GM19238 (cell line): ENCODE data around the gene RMND1.
"Not testable (repeated sequence)": the region's sequence is repeated elsewhere in the genome, so short reads cannot be mapped to it uniquely, and the experiment has no call there.

ENCODE experiments used
- DNase-seq: peaks from one replicate; pipeline ENCODE4 v3.0.0; 2011; ENCODE audit warnings: low spot score; ENCODE audit not compliant: insufficient read length

RMND1 gene

DNA sequence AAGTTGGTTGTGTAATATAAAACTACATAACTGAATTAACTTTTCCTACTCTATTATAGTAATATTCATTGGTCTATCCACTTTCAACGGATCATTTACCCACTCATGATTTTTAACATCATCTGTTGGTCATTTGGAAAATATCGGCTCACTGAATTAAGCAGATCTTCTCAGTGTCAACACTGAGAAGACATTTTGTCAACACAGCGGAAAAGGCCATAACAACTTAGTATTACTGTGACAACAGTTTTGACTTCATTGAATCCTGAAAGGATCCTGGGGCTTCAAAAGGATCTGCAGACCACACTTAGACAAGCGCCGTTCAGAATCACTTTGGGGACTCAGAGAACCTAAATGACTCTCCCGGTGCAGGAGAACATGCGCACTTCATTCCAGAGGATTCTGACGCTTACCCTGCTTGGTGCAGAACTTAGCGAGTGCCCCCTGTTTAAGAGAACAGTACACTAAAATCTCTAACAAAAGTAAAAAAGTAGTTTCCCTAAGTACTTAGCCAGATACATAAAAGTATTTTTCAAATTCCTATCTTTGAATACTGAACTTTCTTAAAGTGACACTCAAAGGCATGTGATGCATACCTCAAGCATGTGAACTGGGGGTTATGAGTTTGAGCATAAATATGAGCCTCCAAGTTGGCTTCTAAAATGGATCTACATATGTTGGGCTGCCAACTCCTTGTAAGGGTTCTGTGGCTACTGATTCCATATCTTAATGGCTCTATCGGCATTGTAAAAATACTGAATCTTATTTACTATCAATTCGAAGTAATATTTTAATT lies 64.6 kb downstream of the RMND1 start:
- no peak for DNase-seq

DNA sequence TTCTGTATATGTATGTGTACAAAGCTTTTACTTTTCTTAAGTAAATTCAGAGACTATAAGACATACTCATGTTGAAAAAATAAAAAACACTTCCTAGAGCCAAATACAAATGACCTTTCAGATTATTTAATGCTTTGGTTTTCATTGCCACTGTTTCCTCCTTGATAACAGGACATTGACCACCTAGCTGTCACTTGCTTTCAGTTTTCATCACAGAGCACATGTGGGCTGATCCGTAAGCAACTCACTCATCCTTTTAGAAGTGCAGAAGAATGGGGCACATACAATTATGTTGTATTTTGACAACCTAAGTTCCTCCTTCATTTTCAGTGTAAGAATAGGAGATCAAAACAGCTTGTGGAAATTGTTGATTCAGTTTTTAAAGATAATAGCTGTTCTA lies 66.7 kb downstream of the RMND1 start:
- no peak for DNase-seq

DNA sequence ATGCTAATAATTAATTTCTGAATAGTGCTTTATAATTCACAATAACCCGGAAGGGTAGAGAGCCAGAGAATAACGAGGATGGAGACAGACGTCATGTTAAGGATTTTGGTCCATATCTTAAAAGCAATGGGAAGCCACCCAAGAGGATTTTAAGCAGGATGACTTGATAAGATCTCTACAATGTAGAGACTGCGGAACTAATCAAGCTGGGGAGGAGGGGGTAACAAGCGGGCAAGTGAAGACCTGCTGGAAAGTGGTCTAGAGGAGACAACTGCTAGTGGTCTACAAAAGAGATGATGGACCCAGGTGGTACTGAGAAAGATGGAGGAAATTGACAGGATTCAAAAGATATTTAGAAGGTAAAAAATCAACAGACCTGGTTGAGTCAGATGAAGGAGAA lies 67.8 kb downstream of the RMND1 start:
- DNase-seq = no peak

DNA sequence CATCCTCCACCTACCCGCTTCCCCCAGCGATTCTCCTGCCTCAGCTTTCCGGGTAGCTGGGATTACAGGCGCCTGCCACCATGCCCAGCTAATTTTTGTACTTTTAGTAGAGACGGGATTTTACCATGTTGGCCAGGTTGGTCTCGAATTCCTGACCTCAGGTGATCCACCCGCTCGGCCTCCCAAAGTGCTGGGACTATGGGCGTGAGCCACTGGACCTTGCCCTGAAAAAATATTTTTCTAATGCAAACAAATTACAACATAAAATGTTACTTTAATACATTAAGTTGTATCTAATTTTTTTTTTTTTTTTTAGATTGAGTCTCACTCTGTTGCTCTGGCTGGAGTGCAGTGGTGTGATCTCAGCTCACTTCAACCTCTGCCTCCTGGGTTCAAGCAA lies 69.3 kb downstream of the RMND1 start:
- not testable (repeated sequence) for DNase-seq

DNA sequence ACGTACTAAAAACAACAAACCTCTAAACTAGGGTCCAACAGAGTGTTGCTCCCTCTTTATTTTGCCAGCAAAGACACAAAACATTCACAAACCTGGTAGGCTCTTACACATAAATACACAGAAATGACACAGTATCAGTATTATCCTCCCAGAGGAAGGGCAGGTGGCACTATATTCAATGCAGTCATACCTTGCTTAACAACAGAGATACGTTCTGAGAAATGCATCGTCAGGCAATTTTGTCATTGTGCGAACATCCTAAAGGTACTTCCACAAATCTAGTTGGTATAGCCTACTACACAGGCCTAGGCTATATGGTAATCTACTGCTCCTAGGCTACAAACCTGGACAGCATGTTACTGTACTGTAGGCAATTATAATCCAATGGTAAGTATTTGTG lies 70.2 kb downstream of the RMND1 start:
- DNase-seq = no peak

DNA sequence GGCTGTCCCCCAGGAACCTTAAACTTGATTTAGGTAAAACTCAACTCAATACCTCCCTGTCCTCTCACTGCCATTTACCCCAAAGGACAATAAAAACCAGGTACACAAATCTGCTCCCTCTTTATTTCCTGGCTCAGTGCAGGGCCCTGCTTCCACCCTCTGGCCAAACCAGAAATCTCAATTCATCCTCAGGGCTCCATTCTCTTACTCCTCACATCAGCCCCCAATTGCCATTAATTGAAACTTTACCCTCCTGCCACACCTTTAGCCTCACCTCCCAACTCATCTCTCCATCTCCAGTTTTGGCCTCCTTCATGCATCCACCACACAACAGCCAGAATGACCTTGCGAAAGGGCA lies 71.1 kb downstream of the RMND1 start:
- DNase-seq = no peak

DNA sequence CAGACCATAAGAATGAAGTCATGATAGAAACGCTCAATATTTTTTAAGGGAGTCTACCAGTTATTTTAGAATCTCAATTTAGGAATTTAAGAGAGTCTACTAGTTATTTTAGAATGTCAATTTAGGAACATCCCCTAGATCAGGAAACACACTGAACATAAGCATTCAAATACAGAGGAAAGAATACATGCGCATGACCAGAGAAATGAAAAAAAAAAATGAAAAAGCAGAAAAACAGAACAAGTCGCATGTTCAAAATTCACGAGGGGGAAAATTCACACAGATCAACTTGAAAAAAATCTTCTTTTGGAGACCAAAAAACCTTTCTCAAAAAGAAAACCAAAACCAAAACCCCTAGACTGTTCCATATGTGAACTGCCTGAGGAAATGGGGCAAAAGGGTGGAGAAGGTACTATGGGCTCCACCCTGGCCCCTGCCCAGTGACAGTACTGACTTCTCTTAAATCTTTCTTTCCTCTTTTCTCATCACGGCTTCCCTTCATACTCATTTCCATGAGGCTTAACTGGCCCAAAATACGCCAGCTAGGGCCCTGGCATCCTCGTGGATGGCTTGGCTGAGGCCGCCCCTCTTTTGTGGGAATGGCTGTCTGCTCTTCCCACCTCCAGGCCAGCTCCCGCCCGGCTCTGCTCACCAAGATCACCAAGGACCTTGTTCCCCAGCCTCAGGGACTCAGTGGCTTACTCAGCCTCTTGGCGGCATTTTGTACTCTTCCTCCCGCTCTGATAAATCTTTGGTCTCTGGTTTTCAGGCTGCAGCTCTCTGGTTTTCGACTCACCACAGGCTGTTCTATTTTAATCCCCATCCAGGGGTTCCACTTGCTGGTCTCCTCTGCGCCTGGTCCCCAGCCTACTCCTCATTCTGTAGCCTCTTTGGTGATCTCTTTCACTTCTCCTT lies 71.7 kb downstream of the RMND1 start:
- DNase-seq = no peak

DNA sequence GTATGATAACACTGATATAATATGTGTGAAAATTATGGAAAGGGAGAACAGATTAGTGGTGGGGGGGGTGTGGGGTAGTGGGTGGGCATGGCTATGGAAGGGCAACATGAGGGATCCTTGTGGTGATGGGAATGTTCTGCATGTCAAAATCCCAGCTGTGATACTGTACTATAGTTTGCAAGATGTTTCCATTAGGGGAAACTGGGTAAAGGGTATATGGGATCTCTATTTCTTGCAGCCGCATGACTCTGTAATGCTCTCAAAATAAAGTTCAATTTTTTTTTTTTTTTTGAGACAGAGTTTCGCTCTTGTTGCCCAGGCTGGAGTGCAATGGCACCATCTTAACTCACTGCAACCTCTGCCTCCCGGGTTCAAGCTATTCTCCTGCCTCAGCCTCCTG lies 74.8 kb downstream of the RMND1 start:
- no peak for DNase-seq

DNA sequence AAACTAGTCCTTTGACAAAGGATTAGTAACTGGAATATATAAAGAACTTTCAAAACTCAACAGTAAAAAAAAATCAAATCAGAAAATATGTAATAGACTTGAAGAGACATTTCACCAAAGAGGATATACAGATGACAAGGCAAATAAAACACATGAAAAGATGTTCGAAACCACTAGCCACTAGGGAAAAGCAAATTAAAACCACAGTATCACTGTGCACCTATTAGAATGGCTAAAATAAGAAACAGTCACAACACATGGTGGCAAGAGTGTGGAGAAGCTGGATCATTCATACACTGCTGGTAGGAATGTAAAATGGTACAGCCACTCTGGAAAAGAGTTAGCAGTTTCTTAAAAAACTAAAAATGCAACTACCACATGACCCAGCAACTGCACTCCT lies 75.5 kb downstream of the RMND1 start:
- no peak for DNase-seq

DNA sequence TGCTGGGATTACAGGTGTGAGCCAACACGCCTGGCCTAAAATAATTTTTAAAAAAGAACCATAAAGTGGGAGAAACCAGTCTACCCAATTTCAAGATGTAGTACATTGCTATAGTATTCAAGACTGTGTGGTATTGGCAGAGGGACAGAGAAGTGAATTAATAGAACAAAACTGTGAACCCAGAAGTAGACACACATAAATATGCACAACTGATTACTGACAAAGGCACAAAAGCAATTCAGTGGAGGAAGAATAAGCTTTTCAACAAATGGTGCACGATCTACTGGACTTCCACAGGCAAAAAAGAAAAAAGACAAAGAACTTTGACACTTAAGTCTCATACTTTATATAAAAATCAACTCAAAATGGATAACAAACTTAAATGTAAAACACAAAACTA lies 76.1 kb downstream of the RMND1 start:
- no peak for DNase-seq

DNA sequence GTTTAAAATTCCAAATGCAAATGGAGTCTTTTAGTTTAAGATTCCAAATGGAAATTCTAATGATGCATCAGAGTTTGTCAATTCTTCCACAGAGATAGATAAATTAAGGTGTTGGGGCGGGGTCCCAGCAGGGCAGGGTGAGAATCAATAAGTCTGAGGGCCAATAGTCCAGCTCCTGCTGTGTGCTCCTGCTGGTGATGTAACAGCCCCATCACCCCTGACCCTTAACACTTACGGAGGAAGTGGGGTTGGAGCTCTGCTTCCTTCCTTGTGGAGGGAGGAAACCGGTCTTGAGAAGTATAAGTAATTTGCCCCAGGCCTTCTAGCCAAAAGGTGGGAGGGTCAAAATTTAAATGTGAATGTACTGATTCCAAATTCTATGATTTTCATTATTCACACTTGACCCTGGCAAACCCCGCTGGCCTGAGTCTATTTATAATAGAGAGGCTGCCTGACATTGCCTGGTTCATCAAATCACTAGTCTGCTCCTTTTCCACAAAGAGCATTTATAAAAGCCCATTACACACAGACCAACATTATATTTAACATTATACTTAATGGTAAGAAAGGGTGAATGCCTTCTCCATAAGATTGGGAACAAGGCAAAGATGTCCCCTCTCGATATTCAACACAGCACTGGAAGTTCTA lies 77.8 kb downstream of the RMND1 start:
- no peak for DNase-seq

DNA sequence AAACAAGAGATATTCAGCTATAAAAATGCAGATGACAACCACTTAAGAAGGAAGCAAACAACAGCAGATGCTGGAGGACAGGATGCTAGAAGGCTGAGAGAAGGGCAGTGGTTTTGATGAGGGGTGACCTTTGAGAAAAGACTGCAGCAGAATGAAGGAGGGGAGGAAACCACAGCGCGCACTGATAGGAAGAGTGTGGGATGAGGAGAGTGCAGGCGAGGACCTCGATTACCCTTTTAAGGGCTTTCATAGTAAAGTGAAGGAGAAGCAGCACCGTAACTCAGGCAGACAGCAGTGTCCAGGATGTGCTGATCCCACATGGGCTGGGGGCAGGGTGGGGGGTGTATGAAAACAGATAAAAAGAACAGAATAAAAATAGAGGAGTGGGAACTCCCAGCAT lies 79.8 kb downstream of the RMND1 start:
- no peak for DNase-seq

DNA sequence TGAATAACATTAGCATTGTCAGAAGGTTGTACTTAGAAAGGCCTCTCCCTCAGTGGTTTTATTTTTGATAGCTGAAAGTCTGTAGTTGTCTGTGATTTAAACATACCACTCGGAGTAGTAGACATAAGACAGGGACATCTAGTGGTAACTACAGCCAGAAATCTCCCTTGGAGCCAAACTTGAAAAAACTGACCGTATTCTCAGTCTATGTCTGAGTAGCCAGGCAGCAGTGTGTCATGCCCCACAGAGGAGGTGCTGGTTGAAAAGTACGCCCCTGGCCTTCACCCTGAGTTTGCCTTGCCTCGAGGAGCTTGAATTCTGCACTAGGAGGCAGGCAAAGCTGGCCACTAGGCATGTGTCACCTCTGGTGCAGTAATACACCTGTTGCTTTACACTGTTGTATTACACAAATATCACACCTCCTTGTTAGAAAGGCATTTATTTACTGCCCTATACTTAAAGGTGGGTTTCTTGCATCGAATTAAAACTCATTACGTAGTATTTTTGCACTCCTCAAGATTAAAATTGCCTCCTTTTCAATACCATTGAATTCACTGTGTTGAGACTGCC lies 81.3 kb downstream of the RMND1 start:
- DNase-seq = no peak

DNA sequence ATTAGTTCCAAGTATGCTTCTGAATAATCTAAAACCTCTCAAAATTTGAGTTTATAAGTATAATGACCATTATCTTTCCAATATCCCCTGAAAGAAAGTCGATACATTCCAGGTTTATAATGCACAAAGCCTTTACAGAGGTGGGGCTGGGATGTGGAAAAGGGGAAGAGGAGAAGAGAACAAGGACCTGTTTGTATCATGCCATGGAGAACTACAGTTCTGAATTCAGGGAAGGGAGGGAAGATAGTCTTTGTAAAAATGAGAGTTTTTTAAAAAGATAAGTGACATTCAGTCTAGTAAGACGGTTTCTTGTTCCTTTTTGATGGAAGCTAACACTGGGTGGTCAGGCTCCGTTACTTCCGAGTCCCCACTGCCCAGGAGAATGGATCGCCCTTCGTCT lies 86.7 kb downstream of the RMND1 start:
- no peak for DNase-seq

DNA sequence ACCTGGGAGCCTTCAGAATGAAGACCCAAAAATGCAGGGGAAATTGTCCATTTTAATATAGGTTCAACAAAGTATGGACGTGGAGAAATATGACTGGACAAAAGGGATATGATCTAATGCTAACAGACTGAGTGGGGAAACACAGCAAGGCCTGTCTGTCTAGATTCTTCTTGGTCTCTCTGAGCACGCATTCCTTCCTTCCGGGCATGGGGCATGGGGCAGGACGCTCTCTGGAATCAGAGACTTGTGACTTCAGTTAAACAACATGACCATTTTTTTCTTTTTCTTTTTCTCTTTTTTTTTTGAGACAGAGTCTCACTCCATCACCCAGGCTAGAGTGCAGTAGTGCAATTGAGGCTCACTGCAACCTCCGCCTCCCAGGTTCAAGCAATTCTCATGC lies 92.4 kb downstream of the RMND1 start:
- DNase-seq = no peak

DNA sequence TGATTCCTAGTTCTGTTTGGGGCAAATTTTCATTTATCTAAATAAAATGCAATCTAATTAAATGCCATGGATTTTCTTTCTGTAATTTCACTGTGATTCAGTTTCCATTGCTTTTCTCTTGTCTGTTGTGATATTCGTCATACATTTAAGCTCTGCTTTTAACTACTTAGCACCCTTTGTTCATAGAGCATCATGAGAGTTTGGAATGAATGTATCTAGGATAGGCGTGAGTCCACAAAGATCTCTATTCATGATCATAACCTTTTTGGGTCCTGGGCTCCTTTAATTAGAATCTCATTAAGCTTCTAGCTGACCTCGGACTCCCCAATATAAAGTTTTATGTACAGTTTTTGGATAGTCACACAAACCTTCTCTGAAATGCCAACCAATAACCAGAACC lies 93.5 kb downstream of the RMND1 start:
- DNase-seq = no peak

DNA sequence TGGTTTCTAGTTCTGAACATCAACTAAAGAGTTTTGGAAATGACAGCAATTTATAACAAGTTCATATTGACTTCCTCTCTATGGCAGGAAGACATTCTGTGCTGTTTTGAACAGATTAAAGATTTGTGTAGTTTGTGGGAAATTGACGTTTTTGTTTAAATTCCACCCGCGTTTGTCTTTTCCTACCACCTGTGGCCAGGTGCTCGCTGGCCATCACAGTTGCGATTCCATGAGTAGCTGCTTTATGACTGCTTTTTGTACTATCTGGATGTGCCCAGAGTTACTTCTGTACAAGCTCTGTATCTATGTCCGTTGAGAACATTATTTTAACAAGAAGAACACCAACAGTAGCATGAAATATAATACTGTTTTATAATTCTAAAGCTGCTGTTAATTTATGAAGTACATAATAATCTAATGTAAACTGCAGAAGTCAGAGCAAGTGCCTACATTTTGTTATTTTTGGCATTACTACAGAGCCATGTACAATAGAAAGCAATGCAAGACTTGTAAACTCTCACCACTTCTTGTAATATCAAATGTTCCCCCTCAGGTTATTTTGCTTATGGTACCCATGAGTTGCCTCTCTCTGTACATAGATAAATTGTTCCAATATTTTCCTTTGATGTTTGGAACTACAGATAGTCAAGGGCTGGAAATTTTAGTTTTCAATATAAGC lies 94.0 kb downstream of the RMND1 start:
- DNase-seq = no peak

DNA sequence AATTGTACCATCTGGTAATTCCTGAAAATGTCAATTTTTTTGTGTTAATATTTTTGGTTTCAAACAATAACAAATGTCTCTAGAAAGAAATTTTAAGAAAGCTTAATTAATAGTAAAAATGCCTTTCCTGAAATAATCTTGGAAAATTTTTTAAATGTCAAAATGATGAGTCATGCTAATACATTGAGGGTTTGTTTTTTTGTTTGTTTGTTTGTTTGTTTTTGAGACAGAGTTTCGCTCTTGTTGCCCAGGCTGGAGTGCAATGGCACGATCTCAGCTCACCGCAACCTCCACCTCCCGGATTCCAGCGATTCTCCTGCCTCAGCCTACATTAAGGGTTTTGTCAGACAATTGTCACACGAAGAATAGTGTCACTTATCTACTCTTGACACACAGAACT lies 94.9 kb downstream of the RMND1 start:
- DNase-seq = not testable (repeated sequence)
